ENCODE results near the gene MYO7A. TPM values are rescaled to one million over a fixed set of nuclear protein-coding genes. Genes with fewer than 3 reads are reported as not detected.

The MYO7A gene
- total RNA-seq, 1 donor from 2014 or later, result 0.07 TPM

DNA sequence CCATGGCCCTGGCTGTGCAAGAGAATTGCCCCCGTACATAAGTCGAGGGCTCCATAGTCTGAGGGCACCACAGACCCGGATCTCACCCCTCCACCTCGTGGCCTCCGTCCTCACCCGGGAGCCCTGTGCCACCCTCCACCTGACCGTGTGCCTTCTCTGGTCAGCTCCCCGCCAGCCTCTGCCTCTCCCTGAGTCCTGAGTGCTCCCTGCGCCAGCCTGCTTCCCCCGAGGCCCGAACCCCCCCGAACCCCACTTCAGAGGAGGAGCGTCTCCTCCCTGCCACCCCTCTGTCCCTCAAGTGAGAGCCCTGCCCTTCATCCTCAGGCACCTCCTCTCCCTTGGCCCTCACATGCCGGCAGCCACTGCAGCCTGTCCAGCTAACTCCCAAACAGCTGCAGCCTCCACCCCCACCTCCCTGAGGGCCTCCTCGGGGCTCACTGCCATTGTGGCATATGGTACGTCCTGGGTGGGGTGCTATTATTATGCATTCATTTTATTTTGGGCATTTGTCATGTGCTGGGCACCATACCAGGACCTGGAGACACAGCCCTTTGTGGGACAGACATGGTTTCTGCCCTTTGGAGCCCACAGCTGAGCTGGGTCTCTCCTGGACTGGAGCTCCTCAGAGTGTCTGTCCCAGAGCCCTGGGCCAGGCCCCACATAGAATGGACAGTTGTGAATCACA, 67.2 kb downstream of the MYO7A start:
- Mint-ChIP-seq H3K4me1 (no peaks in the 10 kb centered on the region), H3K27ac (no peak overlapping the region), H3K36me3 (ENCODE audit: low read depth) (no peaks in the 10 kb centered on the region), H3K4me3 (no peak overlapping the region), H3K9me3 (no peaks in the 10 kb centered on the region), H3K27me3 (no peaks in the 10 kb centered on the region)
- intact Hi-C loops (cut with micrococcal nuclease), result no loop called here
- no peak for DNase-seq

DNA sequence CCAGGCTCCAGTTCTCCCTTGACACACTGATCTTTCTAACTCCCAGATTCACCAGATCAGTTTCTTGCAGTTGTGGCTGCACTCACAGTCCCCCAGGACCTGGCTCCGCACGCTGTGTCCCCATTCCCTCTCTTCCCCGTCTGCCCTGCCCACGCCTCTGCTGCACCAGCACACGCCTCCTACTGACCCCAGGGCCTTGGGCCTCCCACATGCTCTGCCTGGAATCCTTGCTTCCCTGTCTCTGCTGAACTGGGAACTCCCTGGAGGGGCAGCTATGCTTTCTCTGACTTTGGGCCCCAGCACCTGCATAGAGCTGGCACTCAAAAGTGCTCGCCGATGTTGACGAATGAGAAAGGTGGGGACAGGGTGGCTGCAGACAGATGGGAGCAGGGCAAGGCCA, 68.9 kb downstream of the MYO7A start:
- Mint-ChIP-seq H3K27ac (no peak overlapping the region), H3K36me3 (ENCODE audit: low read depth) (no peaks in the 10 kb centered on the region), H3K4me3 (no peak overlapping the region), H3K9me3 (no peaks in the 10 kb centered on the region), H3K4me1 (no peaks in the 10 kb centered on the region), H3K27me3 (no peaks in the 10 kb centered on the region)
- intact Hi-C loops (cut with micrococcal nuclease), result no loop called here
- DNase-seq, result no peak

DNA sequence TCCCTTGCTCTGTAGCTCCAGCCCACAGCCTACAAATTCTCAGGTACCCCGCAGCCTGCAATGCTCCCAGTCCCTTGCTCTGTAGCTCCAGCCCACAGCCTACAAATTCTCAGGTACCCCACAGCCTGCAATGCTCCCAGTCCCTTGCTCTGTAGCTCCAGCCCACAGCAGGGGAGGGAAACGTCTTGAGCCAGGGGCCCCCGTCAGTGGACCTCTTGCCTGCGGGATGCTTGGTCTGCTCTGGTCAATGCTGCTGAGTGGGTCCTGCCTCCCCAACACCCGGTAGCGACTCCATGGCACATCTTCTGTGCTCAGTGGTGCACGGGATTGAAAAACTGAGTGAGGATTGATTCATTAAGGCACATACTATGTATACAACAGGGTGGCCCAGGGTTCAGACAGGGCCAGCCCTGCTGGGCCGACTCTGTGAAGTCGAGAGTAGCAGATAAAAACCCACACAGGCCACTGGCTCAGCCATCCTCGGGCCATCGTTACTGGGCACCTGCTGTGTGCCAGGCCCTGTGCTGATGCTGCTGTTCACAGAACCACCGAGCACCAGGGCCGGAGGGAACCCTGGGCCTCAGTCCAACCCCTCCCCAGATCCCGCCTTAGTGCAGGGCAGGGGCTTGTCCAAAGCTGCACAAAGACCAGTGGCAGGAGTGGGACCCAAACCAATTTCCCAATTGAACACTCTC, 69.7 kb downstream of the MYO7A start:
- Mint-ChIP-seq H3K36me3 (ENCODE audit: low read depth) (no peaks in the 10 kb centered on the region), H3K4me3 (no peak overlapping the region), H3K27me3 (no peaks in the 10 kb centered on the region), H3K27ac (no peak overlapping the region), H3K9me3 (no peaks in the 10 kb centered on the region), H3K4me1 (no peaks in the 10 kb centered on the region)
- DNase-seq, result no peak
- intact Hi-C loops (cut with micrococcal nuclease), result no loop called here

DNA sequence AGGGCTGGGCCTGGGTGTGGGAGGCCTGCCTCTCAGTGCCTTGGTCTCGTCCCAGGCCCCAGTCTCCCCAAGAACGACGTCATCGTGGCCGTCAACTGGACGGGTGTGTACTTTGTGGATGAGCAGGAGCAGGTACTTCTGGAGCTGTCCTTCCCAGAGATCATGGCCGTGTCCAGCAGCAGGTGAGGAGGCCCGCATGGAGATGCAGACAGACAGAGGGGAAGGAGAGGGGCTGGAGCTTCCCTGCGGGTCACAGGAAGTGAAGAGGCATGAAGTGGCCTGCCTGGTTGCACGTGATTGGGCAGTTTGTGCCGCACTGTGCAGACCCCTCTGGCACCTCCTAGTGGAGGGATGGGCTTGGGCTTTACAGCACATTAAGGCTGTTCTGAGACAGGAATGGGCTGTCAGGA, 70.4 kb downstream of the MYO7A start:
- Mint-ChIP-seq H3K36me3 (ENCODE audit: low read depth) (no peaks in the 10 kb centered on the region), H3K27me3 (no peaks in the 10 kb centered on the region), H3K4me1 (no peaks in the 10 kb centered on the region), H3K4me3 (no peak overlapping the region), H3K9me3 (no peaks in the 10 kb centered on the region), H3K27ac (no peak overlapping the region)
- intact Hi-C loops (cut with micrococcal nuclease), result no loop called here
- DNase-seq, result peak; percentile 66

DNA sequence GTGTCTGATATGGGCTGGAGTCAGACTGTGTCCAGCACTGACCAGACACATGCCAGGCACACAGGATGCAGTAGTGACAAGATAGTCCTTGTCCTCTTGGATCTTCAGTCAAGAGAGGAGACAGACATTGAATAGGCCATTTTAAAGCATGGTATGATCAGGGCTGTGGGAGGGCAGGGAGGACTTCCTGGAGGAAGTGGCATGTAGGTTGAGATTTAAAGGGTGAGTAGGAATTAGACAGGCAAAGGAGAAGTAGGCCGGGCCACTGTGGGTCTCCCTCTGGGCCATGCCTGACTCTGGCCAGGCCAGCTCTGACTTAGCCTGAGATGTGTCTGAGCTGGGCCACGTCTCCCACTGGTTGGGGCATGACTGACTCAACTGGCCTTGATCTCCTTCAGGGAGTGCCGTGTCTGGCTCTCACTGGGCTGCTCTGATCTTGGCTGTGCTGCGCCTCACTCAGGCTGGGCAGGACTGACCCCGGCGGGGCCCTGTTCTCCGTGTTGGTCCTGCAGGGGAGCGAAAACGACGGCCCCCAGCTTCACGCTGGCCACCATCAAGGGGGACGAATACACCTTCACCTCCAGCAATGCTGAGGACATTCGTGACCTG, 71.2 kb downstream of the MYO7A start:
- DNase-seq, result no peak
- H3K9me3 Mint-ChIP-seq, result no peaks in the 10 kb centered on the region
- H3K27ac Mint-ChIP-seq, result no peak overlapping the region
- H3K36me3 Mint-ChIP-seq (ENCODE audit: low read depth), result no peaks in the 10 kb centered on the region
- H3K4me1 Mint-ChIP-seq, result no peaks in the 10 kb centered on the region
- no peaks in the 10 kb centered on the region for H3K27me3 Mint-ChIP-seq
- intact Hi-C loops (cut with micrococcal nuclease), result no loop called here
- no peak overlapping the region for H3K4me3 Mint-ChIP-seq

DNA sequence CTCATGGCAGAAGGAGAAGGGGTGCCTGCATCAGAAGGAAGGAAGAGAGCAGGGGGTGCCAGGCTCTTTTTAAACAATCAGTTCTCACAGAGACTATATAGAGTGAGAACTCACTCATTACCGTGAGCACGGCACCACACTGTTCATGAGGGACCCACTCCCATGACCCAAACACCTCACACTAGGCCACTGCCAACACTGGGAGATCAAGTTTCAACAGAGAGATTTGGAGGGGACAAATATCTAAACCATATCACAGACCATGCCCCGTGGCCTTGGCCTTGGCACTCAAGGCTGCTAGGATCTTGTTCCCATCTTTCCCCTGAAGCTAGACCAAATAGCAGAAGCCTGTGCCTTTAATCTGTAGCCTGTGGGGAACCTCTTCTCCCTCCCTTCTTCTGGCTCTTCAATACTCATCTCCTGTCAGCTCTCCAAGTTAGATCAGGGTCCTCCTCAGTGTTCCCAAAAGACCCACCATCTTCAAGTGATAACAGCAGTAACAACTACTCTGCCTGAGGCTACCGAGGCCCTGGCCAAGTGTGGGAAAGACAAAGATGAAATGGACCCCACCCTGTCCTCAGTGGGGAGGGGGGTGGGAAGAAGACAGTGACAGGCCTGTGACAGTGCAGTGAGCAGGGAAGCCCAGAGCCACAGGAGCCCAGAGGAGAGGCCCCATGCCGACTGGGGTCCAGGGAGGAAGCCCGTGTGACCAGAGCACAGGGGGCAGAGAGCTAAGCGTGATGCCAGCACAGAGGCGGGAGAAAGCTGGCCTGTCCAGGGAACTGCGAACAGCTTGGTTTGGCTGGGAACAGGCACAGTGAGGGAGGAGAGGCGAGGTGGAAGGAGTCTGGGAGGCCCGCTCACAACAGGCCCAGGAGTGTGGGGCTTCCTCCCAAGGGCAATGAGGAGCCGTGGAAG, 72.6 kb downstream of the MYO7A start:
- no peaks in the 10 kb centered on the region for H3K9me3 Mint-ChIP-seq
- intact Hi-C loops (cut with micrococcal nuclease), result no loop called here
- no peak overlapping the region for H3K4me3 Mint-ChIP-seq
- H3K36me3 Mint-ChIP-seq (ENCODE audit: low read depth), result no peaks in the 10 kb centered on the region
- no peaks in the 10 kb centered on the region for H3K27me3 Mint-ChIP-seq
- no peak for DNase-seq
- H3K4me1 Mint-ChIP-seq, result no peaks in the 10 kb centered on the region
- H3K27ac Mint-ChIP-seq, result no peak overlapping the region

DNA sequence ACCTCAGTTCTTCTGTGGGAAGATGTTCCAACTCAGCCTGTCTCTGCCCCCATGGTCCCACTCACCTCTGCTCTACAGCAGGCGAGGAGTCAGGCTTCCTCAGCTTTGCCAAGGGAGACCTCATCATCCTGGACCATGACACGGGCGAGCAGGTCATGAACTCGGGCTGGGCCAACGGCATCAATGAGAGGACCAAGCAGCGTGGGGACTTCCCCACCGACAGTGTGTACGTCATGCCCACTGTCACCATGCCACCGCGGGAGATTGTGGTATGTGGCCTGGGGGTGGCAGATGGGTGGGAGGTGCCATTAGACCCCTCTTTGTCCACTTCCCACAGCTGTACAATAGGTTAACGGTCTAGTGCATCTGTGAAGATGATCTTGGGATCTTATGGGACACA, 73.3 kb downstream of the MYO7A start:
- Mint-ChIP-seq H3K4me3 (no peak overlapping the region), H3K27me3 (no peaks in the 10 kb centered on the region), H3K27ac (no peak overlapping the region), H3K36me3 (ENCODE audit: low read depth) (no peaks in the 10 kb centered on the region), H3K4me1 (no peaks in the 10 kb centered on the region), H3K9me3 (no peaks in the 10 kb centered on the region)
- intact Hi-C loops (cut with micrococcal nuclease), result no loop called here
- DNase-seq, result no peak

DNA sequence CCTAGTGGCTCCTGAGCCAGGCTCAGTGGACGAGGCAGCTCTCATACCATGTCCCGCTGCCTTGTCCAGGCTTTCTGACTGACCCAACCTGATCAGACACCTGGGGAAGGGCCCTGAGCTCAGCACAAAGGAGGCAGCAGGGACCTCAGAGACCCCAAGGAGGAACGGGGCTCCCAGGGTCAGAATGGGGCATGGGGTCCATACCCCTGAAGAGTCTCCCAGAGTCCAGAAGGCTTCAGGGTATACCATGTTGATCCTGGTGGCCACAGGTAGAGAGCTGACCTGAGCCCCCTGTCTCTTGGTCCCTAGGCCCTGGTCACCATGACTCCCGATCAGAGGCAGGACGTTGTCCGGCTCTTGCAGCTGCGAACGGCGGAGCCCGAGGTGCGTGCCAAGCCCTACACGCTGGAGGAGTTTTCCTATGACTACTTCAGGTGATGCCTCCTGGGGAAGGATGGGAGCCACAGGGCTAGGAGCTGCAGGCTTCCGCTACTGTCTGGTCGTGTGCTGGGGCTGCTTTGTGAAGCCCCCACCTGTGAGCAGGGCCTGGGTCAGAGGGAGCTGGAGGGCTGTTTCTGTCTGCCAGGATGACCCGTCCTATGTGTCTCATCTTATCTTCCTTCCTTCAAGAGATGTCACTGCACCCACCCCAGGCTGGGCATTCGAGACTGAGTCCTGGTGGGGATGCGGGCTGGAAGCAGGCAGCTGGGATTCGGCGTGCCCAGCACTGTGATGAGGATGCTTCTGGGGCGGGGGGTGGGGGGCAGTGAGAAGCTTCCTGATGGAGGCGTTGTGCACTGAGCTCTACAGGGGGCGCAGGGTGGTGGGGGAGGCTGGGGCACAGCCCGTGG, 74.2 kb downstream of the MYO7A start:
- H3K4me3 Mint-ChIP-seq, result no peak overlapping the region
- no peaks in the 10 kb centered on the region for H3K9me3 Mint-ChIP-seq
- no peaks in the 10 kb centered on the region for H3K4me1 Mint-ChIP-seq
- no peaks in the 10 kb centered on the region for H3K27me3 Mint-ChIP-seq
- H3K27ac Mint-ChIP-seq, result no peak overlapping the region
- intact Hi-C loops (cut with micrococcal nuclease), result no loop called here
- DNase-seq, result no peak
- H3K36me3 Mint-ChIP-seq (ENCODE audit: low read depth), result no peaks in the 10 kb centered on the region

DNA sequence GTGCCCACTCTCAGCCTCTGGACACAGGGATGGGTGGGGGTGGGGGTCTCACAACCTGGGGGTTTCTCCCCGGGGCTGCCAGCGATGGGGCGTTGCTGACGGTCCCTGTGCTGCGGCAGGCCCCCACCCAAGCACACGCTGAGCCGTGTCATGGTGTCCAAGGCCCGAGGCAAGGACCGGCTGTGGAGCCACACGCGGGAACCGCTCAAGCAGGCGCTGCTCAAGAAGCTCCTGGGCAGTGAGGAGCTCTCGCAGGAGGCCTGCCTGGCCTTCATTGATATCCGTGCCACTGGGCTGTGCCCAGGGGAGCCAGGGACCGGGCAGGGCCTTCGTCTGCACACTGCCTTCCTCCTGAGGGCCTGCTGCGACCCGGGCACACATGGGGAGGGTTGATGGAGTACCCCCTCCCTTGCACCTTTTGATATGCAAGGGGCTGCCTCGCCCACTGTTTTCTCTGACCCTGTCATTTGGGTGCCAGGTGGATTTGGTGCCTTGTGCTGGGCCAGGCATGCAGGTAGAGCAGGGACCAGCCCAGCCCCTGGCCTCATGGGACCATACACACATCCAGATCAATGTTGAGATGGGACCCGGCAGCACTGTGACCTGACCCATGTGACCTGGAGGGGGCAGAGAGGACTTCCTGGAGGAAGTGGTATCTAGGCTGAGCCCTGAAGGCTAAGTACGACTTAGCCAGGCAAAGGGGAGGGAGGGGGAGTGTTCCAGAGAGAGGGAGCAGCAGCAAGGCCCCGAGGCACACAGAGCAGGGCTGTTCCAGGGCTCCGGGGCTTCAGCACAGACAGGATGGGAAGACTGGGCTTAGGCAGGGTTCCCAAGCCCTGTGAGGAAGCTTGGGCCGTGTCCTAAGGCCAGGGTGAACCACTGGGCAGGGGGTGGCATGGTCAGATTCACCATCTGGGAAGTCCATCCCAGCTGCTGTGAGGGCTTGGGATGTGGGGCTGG, 75.2 kb downstream of the MYO7A start:
- DNase-seq, result no peak
- no peaks in the 10 kb centered on the region for H3K27me3 Mint-ChIP-seq

DNA sequence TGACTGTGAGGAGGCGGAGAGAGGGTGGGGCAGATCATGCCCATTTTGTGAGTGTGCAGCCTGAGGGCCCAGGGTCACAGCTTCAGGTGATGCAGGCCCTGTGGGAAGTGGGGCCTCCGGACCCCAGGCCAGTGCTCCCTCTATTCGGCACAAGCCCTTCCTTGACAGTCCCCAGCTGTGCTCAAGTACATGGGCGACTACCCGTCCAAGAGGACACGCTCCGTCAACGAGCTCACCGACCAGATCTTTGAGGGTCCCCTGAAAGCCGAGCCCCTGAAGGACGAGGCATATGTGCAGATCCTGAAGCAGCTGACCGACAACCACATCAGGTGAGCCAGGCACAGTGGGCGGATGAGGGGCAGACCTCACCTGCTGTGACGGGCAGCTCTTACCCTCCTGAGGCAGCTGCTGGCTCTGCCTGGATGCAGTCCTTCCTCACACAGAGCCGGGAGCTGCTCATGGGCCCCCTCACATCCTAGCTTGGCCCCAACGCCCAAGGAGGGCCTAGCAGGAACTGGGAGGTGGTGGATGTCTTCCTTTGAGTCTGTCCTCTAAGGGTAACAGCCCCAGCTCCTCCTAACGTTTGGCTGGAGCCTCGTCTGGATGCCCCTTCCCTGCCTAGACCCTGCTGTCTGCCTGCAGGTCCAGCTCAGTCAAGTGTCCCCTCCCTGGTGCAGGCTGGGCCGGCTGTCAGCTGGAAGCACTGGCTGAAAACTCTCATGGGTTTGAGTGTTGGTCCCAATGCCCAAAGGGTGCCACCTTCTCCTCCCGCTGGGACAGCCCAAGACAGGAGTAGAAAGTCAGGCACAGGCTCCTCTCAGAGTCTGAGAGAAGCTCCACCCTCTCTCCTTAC, 76.1 kb downstream of the MYO7A start:
- no peaks in the 10 kb centered on the region for H3K27me3 Mint-ChIP-seq
- no peaks in the 10 kb centered on the region for H3K9me3 Mint-ChIP-seq
- no peak for DNase-seq
- no peaks in the 10 kb centered on the region for H3K36me3 Mint-ChIP-seq (ENCODE audit: low read depth)
- H3K27ac Mint-ChIP-seq, result no peak overlapping the region
- H3K4me1 Mint-ChIP-seq, result no peaks in the 10 kb centered on the region
- intact Hi-C loops (cut with micrococcal nuclease), result no loop called here
- no peak overlapping the region for H3K4me3 Mint-ChIP-seq

More for the DNA sequence above, 75.2 kb downstream of the MYO7A start:
- Mint-ChIP-seq H3K9me3 (no peaks in the 10 kb centered on the region), H3K36me3 (ENCODE audit: low read depth) (no peaks in the 10 kb centered on the region), H3K27ac (no peak overlapping the region), H3K4me3 (no peak overlapping the region), H3K4me1 (no peaks in the 10 kb centered on the region)
- intact Hi-C loops (cut with micrococcal nuclease), result no loop called here

DNA sequence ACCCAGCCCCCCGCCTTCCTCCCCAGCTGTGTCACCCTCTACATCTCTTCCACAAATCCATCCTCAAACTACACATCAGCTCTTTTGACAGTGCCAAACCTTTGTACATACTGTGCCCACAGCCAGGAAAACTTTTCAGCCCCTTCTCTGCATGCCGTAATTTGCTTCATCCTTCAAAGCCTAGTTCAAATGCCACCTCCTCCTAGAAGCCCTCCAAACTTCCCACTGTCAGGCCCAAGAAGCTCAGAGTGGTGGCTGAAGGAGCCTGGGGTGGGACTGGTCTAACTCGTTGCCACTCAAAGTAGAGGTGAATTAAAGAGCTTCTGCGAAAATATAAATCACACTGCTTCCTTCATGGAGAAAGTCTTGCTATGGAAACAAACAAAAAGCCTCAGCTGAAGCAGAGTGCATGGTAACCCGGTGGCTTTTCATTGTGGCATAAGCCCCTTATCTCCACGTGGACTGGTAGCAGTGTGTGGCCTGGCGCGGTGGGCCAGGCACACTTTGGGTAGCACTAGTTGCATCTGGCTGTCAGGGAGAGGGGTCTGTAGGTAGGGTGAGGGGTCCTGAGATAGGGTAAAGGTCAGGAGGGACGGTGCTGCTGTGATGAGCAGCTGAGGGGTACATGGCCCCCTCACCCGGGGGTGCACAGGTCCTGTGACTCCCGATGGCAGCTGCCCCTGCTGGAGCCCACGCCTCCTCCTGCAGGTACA, 76.9 kb downstream of the MYO7A start:
- H3K27ac Mint-ChIP-seq, result no peak overlapping the region
- no peaks in the 10 kb centered on the region for H3K4me1 Mint-ChIP-seq
- H3K36me3 Mint-ChIP-seq (ENCODE audit: low read depth), result no peaks in the 10 kb centered on the region
- DNase-seq, result no peak
- intact Hi-C loops (cut with micrococcal nuclease), result no loop called here
- no peak overlapping the region for H3K4me3 Mint-ChIP-seq
- no peaks in the 10 kb centered on the region for H3K9me3 Mint-ChIP-seq
- H3K27me3 Mint-ChIP-seq, result no peaks in the 10 kb centered on the region

All from activated CD4-positive, alpha-beta T cell treated with anti-CD3 and anti-CD28 coated beads, Interleukin-2, amount 10 ng/mL, durations not matched to agents 24 days and 14 days (primary cell).